ENCODE measurements around the gene PHPT1.
"Not testable (repeated sequence)": the region's sequence is repeated elsewhere in the genome, so short reads cannot be mapped to it uniquely, and the experiment has no call there.

Gene PHPT1

GRCh38 chr9:136823136-136824046 is 25.8 kb upstream of the PHPT1 start:
- no peak for FAIRE-seq

- no peak for FAIRE-seq
These were observed 24.5 kb upstream of the PHPT1 start for GRCh38 chr9:136824496-136825225.

- FAIRE-seq = no peak
These were observed 23.7 kb upstream of the PHPT1 start for GRCh38 chr9:136825295-136826187.

- no peak for FAIRE-seq
These were observed 23.0 kb upstream of the PHPT1 start for GRCh38 chr9:136826188-136826541.

- no peak for FAIRE-seq
These were observed 22.3 kb upstream of the PHPT1 start for GRCh38 chr9:136826703-136827582.

- FAIRE-seq = no peak
These were observed 21.3 kb upstream of the PHPT1 start for GRCh38 chr9:136827794-136828473.

GRCh38 chr9:136828474-136829140 is 20.6 kb upstream of the PHPT1 start:
- FAIRE-seq = no peak

- no peak for FAIRE-seq
These were observed 19.8 kb upstream of the PHPT1 start for GRCh38 chr9:136829412-136829811.

GRCh38 chr9:136829981-136830885 is 19.0 kb upstream of the PHPT1 start:
- no peak for FAIRE-seq

GRCh38 chr9:136831002-136831719 is 18.0 kb upstream of the PHPT1 start:
- FAIRE-seq = no peak

GRCh38 chr9:136831720-136832104 is 17.5 kb upstream of the PHPT1 start:
- FAIRE-seq = no peak

GRCh38 chr9:136832581-136832980 is 16.6 kb upstream of the PHPT1 start:
- no peak for FAIRE-seq

GRCh38 chr9:136833381-136834048 is 15.7 kb upstream of the PHPT1 start:
- not testable (repeated sequence) for FAIRE-seq

- no peak for FAIRE-seq
These were observed 13.9 kb upstream of the PHPT1 start for GRCh38 chr9:136835162-136835931.

GRCh38 chr9:136835932-136836904 is 13.0 kb upstream of the PHPT1 start:
- FAIRE-seq = no peak

GRCh38 chr9:136837146-136837855 is 11.9 kb upstream of the PHPT1 start:
- no peak for FAIRE-seq
